Measurements from ENCODE around the gene ANAPC15. TPM values are rescaled to one million over a fixed set of nuclear protein-coding genes. Genes with fewer than 3 reads are reported as not detected.

Gene ANAPC15
- total and polyA plus RNA-seq, 9 of the 15 experiments (the other 6 are each of a cell fraction or from before 2014, with no cell fraction given) = 53.0 to 254 (median 75.7) TPM

DNA sequence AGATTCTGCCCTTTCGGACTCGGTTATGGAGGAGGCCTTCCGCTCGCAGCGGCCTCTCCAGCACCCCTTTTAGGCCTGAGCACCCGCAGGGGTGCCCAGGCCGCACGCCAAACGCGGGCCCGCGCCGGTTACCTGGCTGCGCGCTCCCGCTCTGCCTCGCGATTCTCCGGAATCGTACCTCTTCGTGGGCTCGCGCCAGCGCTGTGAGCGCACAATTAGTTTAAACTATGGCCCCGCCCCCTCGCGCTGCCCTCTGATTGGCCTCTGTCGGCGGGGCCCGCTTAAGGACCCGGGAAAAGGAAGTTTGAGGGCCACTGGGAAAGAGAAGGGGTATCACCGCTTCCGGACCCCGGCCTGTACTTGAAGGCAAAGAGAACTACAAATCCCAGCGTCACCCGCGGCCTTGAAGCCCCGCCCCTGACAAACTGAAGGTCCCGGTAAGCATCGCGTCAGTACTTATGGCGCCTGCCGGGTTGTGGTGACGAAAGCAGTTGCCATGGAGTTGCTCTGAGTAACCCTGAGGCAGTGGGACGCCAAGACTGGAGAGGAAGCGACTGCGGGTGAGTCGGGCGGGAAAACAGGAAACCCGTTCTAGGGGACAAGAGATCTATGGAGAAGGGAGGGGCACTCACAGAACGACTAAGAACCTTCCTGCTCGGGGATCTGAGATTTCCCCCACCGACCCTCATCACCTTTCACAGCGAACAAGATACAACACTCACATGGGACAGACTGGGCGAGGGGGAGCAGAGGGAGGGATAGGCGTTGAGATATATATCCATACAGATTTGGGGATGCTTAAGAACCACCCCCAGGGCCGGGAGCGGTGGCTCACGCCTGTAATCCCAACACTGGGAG, 31.9 kb downstream of the ANAPC15 start, which contains the start of the genes LRRC51 and NUMA1 (continued):
- TF ChIP-seq, protein P1, sequence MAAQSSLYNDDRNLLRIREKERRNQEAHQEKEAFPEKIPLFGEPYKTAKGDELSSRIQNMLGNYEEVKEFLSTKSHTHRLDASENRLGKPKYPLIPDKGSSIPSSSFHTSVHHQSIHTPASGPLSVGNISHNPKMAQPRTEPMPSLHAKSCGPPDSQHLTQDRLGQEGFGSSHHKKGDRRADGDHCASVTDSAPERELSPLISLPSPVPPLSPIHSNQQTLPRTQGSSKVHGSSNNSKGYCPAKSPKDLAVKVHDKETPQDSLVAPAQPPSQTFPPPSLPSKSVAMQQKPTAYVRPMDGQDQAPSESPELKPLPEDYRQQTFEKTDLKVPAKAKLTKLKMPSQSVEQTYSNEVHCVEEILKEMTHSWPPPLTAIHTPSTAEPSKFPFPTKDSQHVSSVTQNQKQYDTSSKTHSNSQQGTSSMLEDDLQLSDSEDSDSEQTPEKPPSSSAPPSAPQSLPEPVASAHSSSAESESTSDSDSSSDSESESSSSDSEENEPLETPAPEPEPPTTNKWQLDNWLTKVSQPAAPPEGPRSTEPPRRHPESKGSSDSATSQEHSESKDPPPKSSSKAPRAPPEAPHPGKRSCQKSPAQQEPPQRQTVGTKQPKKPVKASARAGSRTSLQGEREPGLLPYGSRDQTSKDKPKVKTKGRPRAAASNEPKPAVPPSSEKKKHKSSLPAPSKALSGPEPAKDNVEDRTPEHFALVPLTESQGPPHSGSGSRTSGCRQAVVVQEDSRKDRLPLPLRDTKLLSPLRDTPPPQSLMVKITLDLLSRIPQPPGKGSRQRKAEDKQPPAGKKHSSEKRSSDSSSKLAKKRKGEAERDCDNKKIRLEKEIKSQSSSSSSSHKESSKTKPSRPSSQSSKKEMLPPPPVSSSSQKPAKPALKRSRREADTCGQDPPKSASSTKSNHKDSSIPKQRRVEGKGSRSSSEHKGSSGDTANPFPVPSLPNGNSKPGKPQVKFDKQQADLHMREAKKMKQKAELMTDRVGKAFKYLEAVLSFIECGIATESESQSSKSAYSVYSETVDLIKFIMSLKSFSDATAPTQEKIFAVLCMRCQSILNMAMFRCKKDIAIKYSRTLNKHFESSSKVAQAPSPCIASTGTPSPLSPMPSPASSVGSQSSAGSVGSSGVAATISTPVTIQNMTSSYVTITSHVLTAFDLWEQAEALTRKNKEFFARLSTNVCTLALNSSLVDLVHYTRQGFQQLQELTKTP (IDR thresholded peaks at IDR 0.05; ENCODE audit: low read depth in 1 of 2, partially characterized antibody in 2 of 2) = peak in 1 of 2 experiments; percentile 94
- TF ChIP-seq ZNF668 (CRISPR knock-in tag; IDR thresholded peaks at IDR 0.05) (no peak), EGR1 (conservative IDR thresholded peaks at IDR 0.05) (no peak), RAD51 (IDR thresholded peaks at IDR 0.05; ENCODE audit: borderline replicate concordance, low read depth) (no peak), PPARD (CRISPR knock-in tag; IDR thresholded peaks at IDR 0.05) (no peak), E2F8 (IDR thresholded peaks at IDR 0.05; ENCODE audit: low read depth, partially characterized antibody) (peak; percentile 79), DLX4 (CRISPR knock-in tag; IDR thresholded peaks at IDR 0.05) (no peak), NR2C2 (CRISPR knock-in tag; IDR thresholded peaks at IDR 0.05) (0 out of 2 replicates have a peak, but pooled peaks have one; percentile 37), NR2C2 (tag; IDR thresholded peaks at IDR 0.05) (peak; percentile 94), CBX3 (IDR thresholded peaks at IDR 0.05; ENCODE audit: borderline replicate concordance in 1 of 2, low read length in 2 of 2) (0 out of 3 replicates have a peak, but pooled peaks of 1 of the 2 experiments have one; percentile 50), COPS2 (conservative IDR thresholded peaks at IDR 0.05) (no peak), DPF2 (IDR thresholded peaks at IDR 0.05) (peak; percentile 66; the same call in 1 of the 2 replicates), EP400 (IDR thresholded peaks at IDR 0.05) (peak; percentile 89), MBD2 (IDR thresholded peaks at IDR 0.05; ENCODE audit: borderline replicate concordance, low read depth) (peak; percentile 67), SMAD2 (IDR thresholded peaks at IDR 0.05; ENCODE audit: low read depth, low read length) (no peak), PCBP2 (IDR thresholded peaks at IDR 0.05; ENCODE audit: low read depth, low read length, poor library complexity, severe bottlenecking) (no peak), GABPB1 (CRISPR knock-in tag; IDR thresholded peaks at IDR 0.05) (peak; percentile 89)
- TF ChIP-seq, protein P2, sequence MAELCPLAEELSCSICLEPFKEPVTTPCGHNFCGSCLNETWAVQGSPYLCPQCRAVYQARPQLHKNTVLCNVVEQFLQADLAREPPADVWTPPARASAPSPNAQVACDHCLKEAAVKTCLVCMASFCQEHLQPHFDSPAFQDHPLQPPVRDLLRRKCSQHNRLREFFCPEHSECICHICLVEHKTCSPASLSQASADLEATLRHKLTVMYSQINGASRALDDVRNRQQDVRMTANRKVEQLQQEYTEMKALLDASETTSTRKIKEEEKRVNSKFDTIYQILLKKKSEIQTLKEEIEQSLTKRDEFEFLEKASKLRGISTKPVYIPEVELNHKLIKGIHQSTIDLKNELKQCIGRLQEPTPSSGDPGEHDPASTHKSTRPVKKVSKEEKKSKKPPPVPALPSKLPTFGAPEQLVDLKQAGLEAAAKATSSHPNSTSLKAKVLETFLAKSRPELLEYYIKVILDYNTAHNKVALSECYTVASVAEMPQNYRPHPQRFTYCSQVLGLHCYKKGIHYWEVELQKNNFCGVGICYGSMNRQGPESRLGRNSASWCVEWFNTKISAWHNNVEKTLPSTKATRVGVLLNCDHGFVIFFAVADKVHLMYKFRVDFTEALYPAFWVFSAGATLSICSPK (IDR thresholded peaks at IDR 0.05; ENCODE audit: borderline replicate concordance) = no peak
